HepG2 (cell line): ENCODE data around the gene HABP2. TPM values are rescaled to one million over a fixed set of nuclear protein-coding genes. Genes with fewer than 3 reads are reported as not detected.

Experiments used
- ATAC-seq: fragments of 200-7000 bp; cut with Tn5 transposase; 3 replicates; pipeline ENCODE4 v1.9.1; 2020; ENCODE audit warnings: mild to moderate bottlenecking, moderate library complexity
- BruUV-seq: library from RNA; stranded (reverse); fragments of 400-500 nt; replicated peaks from 2 replicates; lab custom pipeline; 2021; lab: Mats Ljungman, UMichigan
- CTCF ChIA-PET: fragments of 300-600 bp; formaldehyde crosslinking; extraction: SDS; loops from one replicate; lab custom pipeline; 2021; ENCODE audit warnings: low total read pairs, inconsistent platforms, low intra/inter-chr PET ratio; lab: Yijun Ruan, JAX
- POLR2A ChIA-PET: fragments of 350-600 bp; sonication (Branson Sonifier 250); formaldehyde crosslinking; loops from one replicate; lab custom pipeline; 2020; ENCODE audit warnings: antibody characterized with exemption, inconsistent platforms; lab: Yijun Ruan, JAX
- DNase-seq: peaks from one replicate; pipeline ENCODE4 v3.0.0-alpha.2; 2015; ENCODE audit warnings: low spot score
- FAIRE-seq: peaks from 3 replicates; lab custom pipeline; 2011; peaks lifted over from hg19 to GRCh38; lab: Jason Lieb, UNC
- H2AFZ ChIP-seq: one replicate; pipeline ENCODE4 v1.6.1; 2011; ENCODE audit warnings: low read length, inconsistent platforms
- H3K27ac ChIP-seq: fragments of 300-600 bp; 3 replicates; pipeline ENCODE4 v1.8.0; 2011; ENCODE audit warnings: mixed run types, mild to moderate bottlenecking, mixed read lengths, low read length, inconsistent platforms; ENCODE audit not compliant: insufficient read depth; ENCODE audit errors: extremely low read length
- H3K27me3 ChIP-seq, 2 experiments: fragments of 200-600 bp in 1 of 2; 2 replicates in 1 of 2; 3 replicates in 1 of 2; pipeline versions ENCODE4 v1.6.0 to v1.8.0; 2011; ENCODE audit warnings: low read length in 2 of 2, mild to moderate bottlenecking in 2 of 2, moderate library complexity in 2 of 2, inconsistent platforms in 1 of 2; ENCODE audit not compliant: insufficient read depth in 2 of 2, control insufficient read depth in 1 of 2
- H3K36me3 ChIP-seq, 2 experiments: fragments of 200-600 bp in 1 of 2; replicated peaks in 1 of 2; 2 replicates in 1 of 2; 3 replicates in 1 of 2; pipeline versions ENCODE4 v1.5.1 to v1.8.0; 2011; ENCODE audit warnings: low read length in 2 of 2, inconsistent platforms in 1 of 2; ENCODE audit not compliant: insufficient read depth in 2 of 2, control insufficient read depth in 1 of 2
- H3K4me1 ChIP-seq: 2 replicates; pipeline ENCODE4 v1.5.1; 2012; ENCODE audit warnings: low read length, inconsistent platforms; ENCODE audit not compliant: insufficient read depth
- H3K4me2 ChIP-seq: 2 replicates; pipeline ENCODE4 v1.6.0; 2011; ENCODE audit warnings: low read depth, low read length, inconsistent platforms
- H3K4me3 ChIP-seq, 3 experiments: fragments of 200-600 bp in 1 of 3; sonication (generic), shearing (Covaris generic) in 1 of 3; replicated peaks in 1 of 3; 2 replicates each; pipeline ENCODE4 v1.5.1; 2011 to 2016; ENCODE audit warnings: low read length in 3 of 3, inconsistent platforms in 2 of 3, low read depth in 2 of 3, mild to moderate bottlenecking in 2 of 3, control low read depth in 1 of 3, mixed read lengths in 1 of 3; ENCODE audit not compliant: insufficient read depth in 1 of 3
- H3K79me2 ChIP-seq: one replicate; pipeline ENCODE4 v1.6.1; 2011; ENCODE audit warnings: low read length, inconsistent platforms; ENCODE audit not compliant: insufficient read depth
- H3K9ac ChIP-seq: 2 replicates; pipeline ENCODE4 v1.6.0; 2011; ENCODE audit warnings: mild to moderate bottlenecking, low read depth, low read length, inconsistent platforms; ENCODE audit not compliant: insufficient read depth
- H3K9me3 ChIP-seq: 2 replicates; pipeline ENCODE4 v1.5.1; 2012; ENCODE audit warnings: mild to moderate bottlenecking, low read length
- H4K20me1 ChIP-seq: 2 replicates; pipeline ENCODE4 v1.6.0; 2011; ENCODE audit warnings: inconsistent platforms, mild to moderate bottlenecking, low read length, moderate library complexity; ENCODE audit not compliant: insufficient read depth
- ARHGAP35 ChIP-seq: sonication (generic); formaldehyde crosslinking; IDR thresholded peaks from 2 replicates; pipeline ENCODE4 v1.9.0; 2022; ENCODE audit warnings: mild to moderate bottlenecking, inconsistent platforms, moderate library complexity, missing genetic modification reagents, borderline replicate concordance
- ARNTL ChIP-seq: sonication (generic); formaldehyde crosslinking; IDR thresholded peaks from 2 replicates; pipeline ENCODE4 v1.4.0; 2020; ENCODE audit warnings: mild to moderate bottlenecking, missing genetic modification reagents
- ATF4 ChIP-seq, 2 experiments: fragments of 450-650 bp in 1 of 2; sonication (generic) in 1 of 2; formaldehyde crosslinking; IDR thresholded peaks; 2 replicates each; pipeline versions ENCODE4 v1.5.0 to v1.8.0; 2020 to 2022; ENCODE audit warnings: mild to moderate bottlenecking in 1 of 2, missing genetic modification reagents in 1 of 2
- BATF2 ChIP-seq: sonication (generic); formaldehyde crosslinking; IDR thresholded peaks from 2 replicates; pipeline ENCODE4 v1.8.0; 2022; ENCODE audit warnings: mild to moderate bottlenecking, missing genetic modification reagents, moderate library complexity
- KLF15 ChIP-seq: sonication (generic); formaldehyde crosslinking; IDR thresholded peaks from 2 replicates; pipeline ENCODE4 v1.8.1; 2023; ENCODE audit warnings: borderline replicate concordance, mild to moderate bottlenecking, inconsistent platforms, missing genetic modification reagents, mixed read lengths
- MLX ChIP-seq: IDR thresholded peaks from 2 replicates; pipeline ENCODE4 v1.6.1; 2016
- NFIB ChIP-seq: sonication (generic); formaldehyde crosslinking; IDR thresholded peaks from 2 replicates; pipeline ENCODE4 v1.9.0; 2021; ENCODE audit warnings: missing genetic modification reagents, mild to moderate bottlenecking, borderline replicate concordance
- NPAS2 ChIP-seq: sonication (generic); formaldehyde crosslinking; IDR thresholded peaks from 2 replicates; pipeline ENCODE4 v1.8.0; 2022; ENCODE audit warnings: mild to moderate bottlenecking, missing genetic modification reagents, borderline replicate concordance
- POGZ ChIP-seq: sonication (generic); formaldehyde crosslinking; IDR thresholded peaks from 2 replicates; pipeline ENCODE4 v1.4.0; 2020; ENCODE audit warnings: mild to moderate bottlenecking, missing genetic modification reagents
- PREB ChIP-seq: sonication (generic); formaldehyde crosslinking; IDR thresholded peaks from 2 replicates; pipeline ENCODE4 v1.4.0; 2020; ENCODE audit warnings: missing genetic modification reagents
- RELA ChIP-seq: sonication (generic); formaldehyde crosslinking; IDR thresholded peaks from 2 replicates; pipeline ENCODE4 v1.4.0; 2020; ENCODE audit warnings: missing genetic modification reagents
- TBP ChIP-seq: sonication (generic); formaldehyde crosslinking; IDR thresholded peaks from 2 replicates; pipeline ENCODE4 v1.5.0; 2020; ENCODE audit warnings: missing genetic modification reagents
- ZBTB1 ChIP-seq: sonication (generic); formaldehyde crosslinking; IDR thresholded peaks from 2 replicates; pipeline ENCODE4 v1.4.0; 2020; ENCODE audit warnings: missing genetic modification reagents, borderline replicate concordance
- ZNF121 ChIP-seq: sonication (generic); formaldehyde crosslinking; IDR thresholded peaks from 2 replicates; pipeline ENCODE4 v1.5.0; 2020; ENCODE audit warnings: mild to moderate bottlenecking, missing genetic modification reagents
- ZNF24 ChIP-seq: fragments of 450-650 bp; IDR thresholded peaks from 2 replicates; pipeline ENCODE4 v1.6.1; 2017; ENCODE audit warnings: antibody characterized with exemption, mild to moderate bottlenecking
- ZNF34 ChIP-seq: sonication (generic); formaldehyde crosslinking; IDR thresholded peaks from 2 replicates; pipeline ENCODE4 v1.4.0; 2020; ENCODE audit warnings: mild to moderate bottlenecking, missing genetic modification reagents, borderline replicate concordance
- ZNF414 ChIP-seq: sonication (generic); formaldehyde crosslinking; IDR thresholded peaks from 2 replicates; pipeline ENCODE4 v1.5.0; 2020; ENCODE audit warnings: missing genetic modification reagents
- ZNF430 ChIP-seq: sonication (generic); formaldehyde crosslinking; IDR thresholded peaks from 2 replicates; pipeline ENCODE4 v1.9.0; 2021; ENCODE audit warnings: mild to moderate bottlenecking, missing genetic modification reagents
- ZNF484 ChIP-seq: sonication (generic); formaldehyde crosslinking; IDR thresholded peaks from 2 replicates; pipeline ENCODE4 v1.5.1; 2020; ENCODE audit warnings: mild to moderate bottlenecking, low read depth, missing genetic modification reagents, borderline replicate concordance
- ZNF501 ChIP-seq: sonication (generic); formaldehyde crosslinking; IDR thresholded peaks from 2 replicates; pipeline ENCODE4 v1.5.1; 2020; ENCODE audit warnings: mild to moderate bottlenecking, moderate library complexity, missing genetic modification reagents
- ZNF740 ChIP-seq: sonication (generic); formaldehyde crosslinking; IDR thresholded peaks from 2 replicates; pipeline ENCODE4 v1.4.0; 2020; ENCODE audit warnings: missing genetic modification reagents
- WGBS: methylation state at CpG from one replicate; pipeline ENCODE4 v1.1.6; 2017; ENCODE audit warnings: low lambda C conversion rate; 5-methylcytosine and 5-hydroxymethylcytosine counted together
- in situ Hi-C: cut with HindIII; loops from 2 replicates; pipeline ENCODE4 v1.10.0; 2017; ENCODE audit warnings: low pct_unique_long_range_greater_than_20kb; ENCODE audit not compliant: extremely low pct_ligation_motif_present
- intact Hi-C: fragments of 100-400 bp; cut with micrococcal nuclease; formaldehyde crosslinking; loops from one replicate; pipeline ENCODE4 v1.10.0; 2022; ENCODE audit not compliant: unreplicated experiment
- polyA plus RNA-seq, 8 experiments: library from polyadenylated mRNA; depleted of rRNA in 3 of 8; stranded (reverse) in 7 of 8; unstranded in 1 of 8; fragments of >200 nt; fragmentation: Illumina TruSeq in 4 of 8; extraction: Trizol in 4 of 8; gene quantifications; 2 replicates each; pipeline versions ENCODE4 v1.2.1 to v1.2.3, GENCODE V29; 2011 to 2016; ENCODE audit warnings: low read depth in 4 of 8, missing spikeins in 1 of 8, mixed read lengths in 1 of 8; ENCODE audit not compliant: insufficient read depth in 1 of 8
- total RNA-seq, 5 experiments: library from RNA; depleted of rRNA; stranded (reverse); fragments of >200 nt; fragmentation: Illumina TruSeq; extraction: Trizol; gene quantifications; 2 replicates each; pipeline ENCODE4 v1.2.3, GENCODE V29; 2016; ENCODE audit warnings: low read depth in 1 of 5

Gene HABP2
- total and polyA plus RNA-seq, 2 of the 13 experiments (the other 11 are each of a cell fraction or from before 2014, with no cell fraction given) = 0.12 to 0.13 TPM

- TF ChIP-seq PREB (CRISPR knock-in tag) (no peak), ZNF24 (no peak), ARNTL (no peak), POGZ (CRISPR knock-in tag) (no peak)
Measured at GRCh38 chr10:113620936-113621335, 68.1 kb downstream of the HABP2 start (continued).

GRCh38 chr10:113621799-113622198 lies 68.9 kb downstream of the HABP2 start:
- no TSS peak for BruUV-seq
- peaks cover 2 to 48% of the 10 kb centered on the region in 2 experiments; a peak in 3 of 5 replicates for H3K27me3 ChIP-seq
- ATAC-seq = no peak

More at GRCh38 chr10:113621799-113622198, 68.9 kb downstream of the HABP2 start:
- TF ChIP-seq ZBTB1 (CRISPR knock-in tag) (no peak), RELA (CRISPR knock-in tag) (no peak), MLX (CRISPR knock-in tag) (no peak), ZNF121 (CRISPR knock-in tag) (no peak), ZNF34 (no peak), KLF15 (CRISPR knock-in tag) (no peak), BATF2 (CRISPR knock-in tag) (no peak), ZNF740 (CRISPR knock-in tag) (no peak), ZNF414 (CRISPR knock-in tag) (no peak), ZNF484 (no peak), NPAS2 (CRISPR knock-in tag) (no peak), TBP (CRISPR knock-in tag) (no peak), ZNF430 (CRISPR knock-in tag) (no peak), ATF4 (CRISPR knock-in tag; IDR thresholded peaks at IDR 0.05) (no peak), ZNF501 (no peak), NFIB (no peak), ARHGAP35 (CRISPR knock-in tag) (no peak), ZNF24 (no peak)
- TF ChIP-seq, all 625 proteins: peak for 0
- no peaks in the 10 kb centered on the region for H3K36me3 ChIP-seq
- WGBS = 42% methylated on average over 8 of the region's 8 CpGs
- POLR2A ChIA-PET = no interaction called here
- in situ Hi-C loops (no loop called here), intact Hi-C loops (no loop called here)
- H3K4me2 ChIP-seq = no peak overlapping the region
- no peaks in the 10 kb centered on the region for H3K79me2 ChIP-seq
- H3K27ac ChIP-seq = no peak overlapping the region
- no peak for DNase-seq
- CTCF ChIA-PET = no interaction called here
- no peak overlapping the region for H3K4me3 ChIP-seq
- H3K9me3 ChIP-seq = no peaks in the 10 kb centered on the region
- no peak for FAIRE-seq
- H3K4me1 ChIP-seq = no peaks in the 10 kb centered on the region
- H2AFZ ChIP-seq = no peak overlapping the region
- no peaks in the 10 kb centered on the region for H4K20me1 ChIP-seq
- no peak overlapping the region for H3K9ac ChIP-seq
